Measurements from ENCODE around the gene TNFRSF6B.

DNA sequence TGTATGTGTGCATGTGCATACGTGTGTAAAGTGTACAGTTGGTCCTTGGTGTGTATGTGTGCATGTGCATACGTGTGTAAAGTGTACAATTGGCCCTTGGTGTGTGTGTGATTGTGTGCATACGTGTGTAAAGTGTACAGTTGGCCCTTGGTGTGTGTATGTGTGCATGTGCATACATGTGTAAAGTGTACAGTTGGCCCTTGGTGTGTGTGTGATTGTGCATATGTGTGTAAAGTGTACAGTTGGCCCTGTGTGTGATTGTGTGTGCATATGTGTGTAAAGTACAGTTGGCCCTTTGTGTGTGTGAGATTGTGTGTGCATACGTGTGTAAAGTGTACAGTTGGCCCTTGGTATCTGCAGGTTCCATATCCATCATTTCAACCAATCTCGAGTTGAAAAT is 35.0 kb downstream of the TNFRSF6B start:
- no peak for TF ChIP-seq CTCF (conservative IDR thresholded peaks at IDR 0.05)
- TF ChIP-seq ZFX (IDR thresholded peaks at IDR 0.05), result no peak
